K562 (cell line): ENCODE measurements around the gene TFAP2D. TPM values are rescaled to one million over a fixed set of nuclear protein-coding genes. Genes with fewer than 3 reads are reported as not detected.

Source experiments
- ATAC-seq: fragments of 200-7000 bp; cut with Tn5 transposase; 3 replicates; pipeline ENCODE4 v1.9.1; 2020; ENCODE audit warnings: moderate library complexity
- BruUV-seq: library from RNA; stranded (reverse); fragments of 400-500 nt; replicated peaks from 2 replicates; lab custom pipeline; 2021; lab: Mats Ljungman, UMichigan
- CTCF ChIA-PET: fragments of 300-600 bp; formaldehyde crosslinking; extraction: SDS; loops from one replicate; lab custom pipeline; 2021; ENCODE audit warnings: low intra/inter-chr PET ratio; lab: Yijun Ruan, JAX
- POLR2A ChIA-PET: fragments of 300-600, 350-650 bp; sonication (Branson Sonifier 250); formaldehyde crosslinking; extraction: SDS; loops from one replicate; lab custom pipeline; 2021; ENCODE audit warnings: antibody characterized with exemption, inconsistent platforms; lab: Yijun Ruan, JAX
- DNase-seq, 4 experiments: peaks; one replicate each; pipeline versions ENCODE4 v3.0.0 to v3.0.0-alpha.2; 2011 to 2018; ENCODE audit warnings: low spot score in 3 of 4, mixed read lengths in 3 of 4; ENCODE audit errors: extremely low read depth in 1 of 4
- FAIRE-seq: peaks from 2 replicates; lab custom pipeline; 2011; peaks lifted over from hg19 to GRCh38; lab: Jason Lieb, UNC
- H2AFZ ChIP-seq: 2 replicates; pipeline ENCODE4 v1.6.0; 2011; ENCODE audit warnings: low read depth, low read length, control low read depth, inconsistent platforms
- H3K27ac ChIP-seq: fragments of 200-600 bp; 3 replicates; pipeline ENCODE4 v1.8.0; 2011; ENCODE audit warnings: low read depth, mild to moderate bottlenecking, control low read depth, inconsistent platforms, low read length, moderate library complexity, mixed read lengths; ENCODE audit errors: extremely low read depth
- H3K27me3 ChIP-seq, 2 experiments: fragments of 300-600 bp in 1 of 2; 2 replicates in 1 of 2; 3 replicates in 1 of 2; pipeline versions ENCODE4 v1.6.0 to v1.8.0; 2011; ENCODE audit warnings: inconsistent platforms in 2 of 2, low read length in 2 of 2, mild to moderate bottlenecking in 1 of 2, mixed read lengths in 1 of 2, moderate library complexity in 1 of 2; ENCODE audit not compliant: control insufficient read depth in 2 of 2, insufficient read depth in 2 of 2
- H3K36me3 ChIP-seq: fragments of 300-600 bp; 3 replicates; pipeline ENCODE4 v1.8.0; 2011; ENCODE audit warnings: mild to moderate bottlenecking, low read length, inconsistent platforms; ENCODE audit not compliant: control insufficient read depth, insufficient read depth
- H3K4me1 ChIP-seq, 2 experiments: fragments of 200-600 bp in 1 of 2; replicated peaks in 1 of 2; 2 replicates in 1 of 2; 3 replicates in 1 of 2; pipeline versions ENCODE4 v1.5.1 to v1.8.0; 2011; ENCODE audit warnings: inconsistent platforms in 2 of 2, low read length in 2 of 2, mild to moderate bottlenecking in 1 of 2, mixed read lengths in 1 of 2, moderate library complexity in 1 of 2; ENCODE audit not compliant: control insufficient read depth in 2 of 2, insufficient read depth in 2 of 2
- H3K4me2 ChIP-seq: 2 replicates; pipeline ENCODE4 v1.6.1; 2011; ENCODE audit warnings: low read length, control low read depth, inconsistent platforms, mixed read lengths; ENCODE audit not compliant: insufficient read depth
- H3K4me3 ChIP-seq: fragments of 200-600 bp; sonication (generic), shearing (Covaris generic); 2 replicates; pipeline ENCODE4 v1.5.1; 2016; ENCODE audit warnings: control low read depth, inconsistent platforms
- H3K79me2 ChIP-seq: fragments of 200-600 bp; 3 replicates; pipeline ENCODE4 v1.8.0; 2011; ENCODE audit warnings: low read length, inconsistent platforms; ENCODE audit not compliant: control insufficient read depth, insufficient read depth
- H3K9ac ChIP-seq, 2 experiments: 2 replicates each; pipeline versions ENCODE4 v1.6.0 to v1.6.1; 2011; ENCODE audit warnings: low read depth in 2 of 2, low read length in 2 of 2, control low read depth in 1 of 2, inconsistent platforms in 1 of 2, mild to moderate bottlenecking in 1 of 2, mixed read lengths in 1 of 2; ENCODE audit not compliant: insufficient read depth in 1 of 2
- H3K9me1 ChIP-seq: one replicate; pipeline ENCODE4 v1.6.0; 2011; ENCODE audit warnings: inconsistent platforms, mild to moderate bottlenecking, low read length, moderate library complexity; ENCODE audit not compliant: control insufficient read depth, insufficient read depth
- H3K9me3 ChIP-seq: replicated peaks from 2 replicates; pipeline ENCODE4 v1.5.1; 2011; ENCODE audit warnings: low read depth, low read length, inconsistent platforms; ENCODE audit not compliant: control insufficient read depth, insufficient read depth
- H4K20me1 ChIP-seq: replicated peaks from 2 replicates; pipeline ENCODE4 v1.6.1; 2011; ENCODE audit warnings: low read length, inconsistent platforms, mixed read lengths; ENCODE audit not compliant: control insufficient read depth, insufficient read depth
- CTBP1 ChIP-seq: fragments of 450-650 bp; IDR thresholded peaks from 2 replicates; pipeline ENCODE4 v1.6.1; 2016; ENCODE audit warnings: borderline replicate concordance
- DDX20 ChIP-seq: fragments of 450-650 bp; IDR thresholded peaks from 2 replicates; pipeline ENCODE4 v1.6.1; 2016; ENCODE audit warnings: missing genetic modification characterization, low read depth, mild to moderate bottlenecking, missing compliant biosample characterization, moderate library complexity
- DEAF1 ChIP-seq: fragments of 450-650 bp; formaldehyde crosslinking; IDR thresholded peaks from 2 replicates; pipeline ENCODE4 v1.4.0; 2020; ENCODE audit warnings: mild to moderate bottlenecking, moderate library complexity
- ELK1 ChIP-seq: sonication (generic); formaldehyde crosslinking; IDR thresholded peaks from 2 replicates; pipeline ENCODE4 v1.8.1; 2022; ENCODE audit warnings: missing genetic modification reagents
- FOS ChIP-seq: IDR thresholded peaks from 3 replicates; pipeline ENCODE4 v1.6.1; 2011; ENCODE audit not compliant: insufficient read length; ENCODE audit errors: extremely low read depth
- HDAC2 ChIP-seq: fragments of 450-650 bp; IDR thresholded peaks from 2 replicates; pipeline ENCODE4 v1.6.1; 2016; ENCODE audit warnings: mild to moderate bottlenecking
- PKNOX1 ChIP-seq: fragments of 450-650 bp; IDR thresholded peaks from 2 replicates; pipeline ENCODE4 v1.6.1; 2016
- TFE3 ChIP-seq: fragments of 450-650 bp; formaldehyde crosslinking; IDR thresholded peaks from 2 replicates; pipeline ENCODE4 v1.4.0; 2020; ENCODE audit warnings: mild to moderate bottlenecking, mixed read lengths
- ZNF232 ChIP-seq: sonication (generic); formaldehyde crosslinking; IDR thresholded peaks from 2 replicates; pipeline ENCODE4 v1.8.0; 2022; ENCODE audit warnings: mild to moderate bottlenecking, missing genetic modification reagents
- ZNF76 ChIP-seq: fragments of 250-450 bp; sonication (Bioruptor Pico); IDR thresholded peaks from 2 replicates; pipeline ENCODE4 v1.4.0; 2020; ENCODE audit warnings: mild to moderate bottlenecking, moderate library complexity, borderline replicate concordance
- ZNF77 ChIP-seq: fragments of 250-450 bp; sonication (Bioruptor Pico); IDR thresholded peaks from 2 replicates; pipeline ENCODE4 v1.5.0; 2020
- WGBS: fragments of 100-300 bp; shearing (Covaris generic); methylation state at CpG from one replicate; pipeline ENCODE4 v1.1.6; 2016; ENCODE audit warnings: low coverage, mixed read lengths; ENCODE audit not compliant: insufficient coverage; ENCODE audit errors: missing lambda C conversion rate; 5-methylcytosine and 5-hydroxymethylcytosine counted together
- in situ Hi-C: fragments of 300-500 bp; cut with MboI; formaldehyde crosslinking; loops from 4 replicates; pipeline ENCODE4 v1.15.0; 2018; ENCODE audit warnings: inconsistent platforms, mixed read lengths
- intact Hi-C: fragments of 100-400 bp; cut with micrococcal nuclease; formaldehyde crosslinking; loops from 2 replicates; pipeline ENCODE4 v1.14.2; 2022
- polyA plus RNA-seq, 8 experiments: library from polyadenylated mRNA; depleted of rRNA in 4 of 8; stranded (reverse) in 5 of 8; unstranded in 3 of 8; fragments of >200 nt; fragmentation: Nextera tagmentation in 2 of 8; fragmentation: Illumina TruSeq in 1 of 8; extraction: Ambion mirVana in 2 of 8; extraction: Trizol in 1 of 8; gene quantifications; 2 replicates each; pipeline versions ENCODE4 v1.2.1 to v1.2.3, GENCODE V29; 2011 to 2014; ENCODE audit warnings: inconsistent platforms in 1 of 8, missing spikeins in 1 of 8
- total RNA-seq, 7 experiments: library from RNA; depleted of rRNA in 6 of 7; stranded (reverse); fragments of >200 nt in 6 of 7; fragmentation: Illumina TruSeq in 2 of 7; extraction: Trizol in 2 of 7; gene quantifications; 2 replicates each; pipeline versions ENCODE4 v1.2.1 to v1.2.3, GENCODE V29; 2011 to 2021; ENCODE audit warnings: low replicate concordance in 1 of 7

The TFAP2D gene
- total and polyA plus RNA-seq, 9 of the 15 experiments (the other 6 are each of a cell fraction or from before 2014, with no cell fraction given), result not detected

- peak; percentile 35 to 53 (median 50) for DNase-seq
- FAIRE-seq, result no peak
- Histone ChIP-seq H3K9ac (peak overlapping the region in 1 of 2 experiments; percentile 77; a peak in 2 of 4 replicates), H3K27me3 (peaks cover 0 to 5% of the 10 kb centered on the region in 2 experiments; a peak in 1 of 5 replicates), H3K79me2 (no peaks in the 10 kb centered on the region), H4K20me1 (no peaks in the 10 kb centered on the region), H3K4me1 (no peaks in the 10 kb centered on the region), H3K4me3 (peak overlapping the region; percentile 47), H3K9me3 (0 out of 2 replicates have a peak, but pooled peaks cover 3% of the 10 kb centered on the region), H3K36me3 (no peaks in the 10 kb centered on the region), H3K9me1 (no peaks in the 10 kb centered on the region), H3K27ac (peak overlapping the region; percentile 40; the same call in 2 of the 3 replicates), H3K4me2 (peak overlapping the region; percentile 88), H2AFZ (peak overlapping the region; percentile 99)
- ChIA-PET POLR2A (no interaction called here), CTCF (interaction anchor here (0.6 to 2.1 kb wide), 11 partner anchors 23 to 1235 kb away, joined by 3 to 10 read pairs (median 3); no protein-coding TSS in a partner anchor)
- WGBS, result under 1% methylated on average over 16 of the region's 16 CpGs
- in situ Hi-C loops, result loop anchor here (10.0 to 25.0 kb wide), 3 partner anchors 539 to 1197 kb away; no protein-coding TSS in a partner anchor
- peak; percentile 79 for ATAC-seq
- BruUV-seq, result no TSS peak
- intact Hi-C loops, result loop anchor here (1.0 to 10.0 kb wide), 9 partner anchors 59 to 1205 kb away; no protein-coding TSS in a partner anchor
- TF ChIP-seq CTBP1, result no peak
- TF ChIP-seq PKNOX1, result 0 out of 2 replicates have a peak, but pooled peaks have one; percentile 10
- no peak for TF ChIP-seq ZNF232 (CRISPR knock-in tag)
- TF ChIP-seq ZNF77 (CRISPR knock-in tag), result no peak
- no peak for TF ChIP-seq DDX20 (tag)
- no peak for TF ChIP-seq ZNF76
- TF ChIP-seq FOS, result no peak
- peak; percentile 46; the same call in 1 of the 2 replicates for TF ChIP-seq DEAF1
- peak; percentile 53 for TF ChIP-seq TFE3 (CRISPR knock-in tag)
- 0 out of 2 replicates have a peak, but pooled peaks have one; percentile 19 for TF ChIP-seq HDAC2
- no peak for TF ChIP-seq ELK1 (CRISPR knock-in tag)
These were observed 102.2 kb downstream of the TFAP2D start for GRCh38 chr6:50815436-50816114.
